Activated T-helper 1 cell treated with Interleukin-2 at 50 U/mL for 16 hours (primary cell): ENCODE data around the gene FANCD2.
"Not testable (repeated sequence)": the region's sequence is repeated elsewhere in the genome, so short reads cannot be mapped to it uniquely, and the experiment has no call there.

ENCODE experiments used
- DNase-seq: peaks from one replicate; pipeline ENCODE4 v3.0.0-alpha.2; 2020; ENCODE audit warnings: low read depth

FANCD2 gene

GRCh38 chr3:10108091-10108490 lies 81.9 kb downstream of the FANCD2 start, which contains the start of gene FANCD2OS:
Gene FANCD2OS, minus strand, starts transcription at chr3:10108255. Its CDS starts 3,481 bp downstream, at chr3:10104774.
- no peak for DNase-seq

GRCh38 chr3:10115326-10116137 lies 89.3 kb downstream of the FANCD2 start, which contains the start of gene BRK1:
Gene BRK1, plus strand, starts transcription at chr3:10115675. Its CDS starts 27 bp downstream, at chr3:10115702.
- DNase-seq: peak; percentile 89

GRCh38 chr3:10116138-10116460 lies 89.9 kb downstream of the FANCD2 start:
- no peak for DNase-seq

GRCh38 chr3:10116928-10117327 lies 90.7 kb downstream of the FANCD2 start:
- DNase-seq: no peak

- no peak for DNase-seq
Observed at GRCh38 chr3:10119376-10119775, 93.1 kb downstream of the FANCD2 start.

GRCh38 chr3:10121064-10121463 lies 94.8 kb downstream of the FANCD2 start:
- DNase-seq: no peak

GRCh38 chr3:10122724-10123123 lies 96.5 kb downstream of the FANCD2 start:
- DNase-seq: no peak

- not testable (repeated sequence) for DNase-seq
Observed at GRCh38 chr3:10135872-10136271, 109.6 kb downstream of the FANCD2 start.

- no peak for DNase-seq
Observed at GRCh38 chr3:10136426-10137005, 110.3 kb downstream of the FANCD2 start.

GRCh38 chr3:10137178-10137577 lies 110.9 kb downstream of the FANCD2 start:
- DNase-seq: no peak

- DNase-seq: no peak
Observed at GRCh38 chr3:10140996-10141546, 114.8 kb downstream of the FANCD2 start.

- DNase-seq: no peak
Observed at GRCh38 chr3:10142707-10143560, 116.7 kb downstream of the FANCD2 start.

- DNase-seq: no peak
Observed at GRCh38 chr3:10145685-10146084, 119.4 kb downstream of the FANCD2 start.

GRCh38 chr3:10149226-10149625 lies 123.0 kb downstream of the FANCD2 start:
- no peak for DNase-seq

- no peak for DNase-seq
Observed at GRCh38 chr3:10150987-10151386, 124.8 kb downstream of the FANCD2 start.
